ENCODE data around the gene ZNF740. TPM values are rescaled to one million over a fixed set of nuclear protein-coding genes. Genes with fewer than 3 reads are reported as not detected.
A peak's percentile ranks its signal among the peaks of the same experiment; 100 is the strongest.

The ZNF740 gene
- total RNA-seq, 1 experiment from 2014 or later: 41.2 TPM

DNA sequence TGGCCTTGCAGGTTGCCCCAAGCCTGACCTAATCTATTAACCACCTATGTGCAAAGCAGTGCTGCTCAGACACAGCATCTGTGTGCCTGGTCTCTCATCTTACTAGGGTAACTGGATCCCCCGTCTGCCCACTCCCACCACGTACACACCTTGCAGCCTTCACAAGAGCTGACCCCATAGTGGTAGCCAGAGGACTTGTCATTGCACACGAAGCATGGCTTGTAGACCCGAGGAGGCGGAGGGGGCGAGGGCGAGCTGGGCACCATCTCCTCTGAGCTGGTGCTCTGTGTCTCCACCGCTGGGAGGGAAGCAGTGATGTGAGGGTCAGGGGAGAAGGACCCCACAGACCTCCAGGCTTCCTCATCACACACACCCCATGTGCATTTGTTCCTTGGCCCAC, 35.0 kb downstream of the ZNF740 start:
- peak overlapping the region in 1 of 3 experiments; percentile 92; a peak in 1 of 7 replicates for H3K27ac Mint-ChIP-seq
- Histone ChIP-seq H2BK5ac (ENCODE audit: insufficient read length, low read length) (no peak overlapping the region), H2AFZ (ENCODE audit: low read length) (no peak overlapping the region), H3K79me2 (ENCODE audit: insufficient read depth, low read length) (peaks cover 4% of the 10 kb centered on the region; the same call in 1 of the 2 replicates), H3T11ph (ENCODE audit: low read length) (no peak overlapping the region), H3K79me1 (ENCODE audit: insufficient read depth, low read depth, low read length, poor library complexity, severe bottlenecking) (no peaks in the 10 kb centered on the region), H3K4me1 (ENCODE audit: insufficient read depth, low read length) (peaks cover 33% of the 10 kb centered on the region; the same call in 1 of the 2 replicates), H3K9me3 (ENCODE audit: control insufficient read depth, low read depth, low read length) (no peaks in the 10 kb centered on the region), H3K14ac (ENCODE audit: insufficient read depth, low read length) (no peak overlapping the region), H3K23me2 (ENCODE audit: insufficient read length, low read depth, low read length, poor library complexity, severe bottlenecking) (peaks cover 15% of the 10 kb centered on the region), H4K91ac (ENCODE audit: insufficient read length, low read depth, low read length) (no peak overlapping the region), H2AK5ac (ENCODE audit: insufficient read length, low read length) (no peak overlapping the region), H4K20me1 (ENCODE audit: control insufficient read depth, insufficient read depth, insufficient read length) (no peaks in the 10 kb centered on the region), H3K18ac (ENCODE audit: insufficient read length, low read depth, low read length) (no peak overlapping the region), H2BK20ac (ENCODE audit: low read depth, low read length, poor library complexity, severe bottlenecking) (no peak overlapping the region), H3K4me2 (ENCODE audit: insufficient read depth, insufficient read length, low read length) (no peak overlapping the region), H2BK12ac (ENCODE audit: insufficient read length, low read depth, low read length) (no peak overlapping the region), H3K4ac (ENCODE audit: low read depth, low read length) (no peak overlapping the region), H3K27ac (ENCODE audit: insufficient read length, low read depth, low read length) (no peak overlapping the region), H2BK120ac (ENCODE audit: low read depth, low read length, poor library complexity, severe bottlenecking) (no peak overlapping the region), H2BK15ac (ENCODE audit: low read depth, low read length) (no peak overlapping the region), H4K5ac (ENCODE audit: insufficient read length, low read depth, low read length) (no peak overlapping the region), H3K23ac (ENCODE audit: insufficient read length, low read depth, low read length) (no peak overlapping the region), H4K8ac (replicated peaks; ENCODE audit: insufficient read length, low read depth, low read length) (no peak overlapping the region), H3K56ac (ENCODE audit: insufficient read length, low read depth, low read length) (no peak overlapping the region), H3K9ac (ENCODE audit: extremely low read depth, insufficient read length, low read length) (no peak overlapping the region), H3K27me3 (ENCODE audit: insufficient read depth, low read length) (peaks cover 3% of the 10 kb centered on the region; the same call in 1 of the 2 replicates)
- peak overlapping the region; percentile 14 to 94; a peak in 2 of 5 replicates for H3K4me3 Mint-ChIP-seq
- H3K36me3 Mint-ChIP-seq (ENCODE audit: insufficient read depth in 1 of 3, low read depth in 3 of 3): peaks cover 20 to 54% (median 46%) of the 10 kb centered on the region in 3 experiments; a peak in 6 of 7 replicates
- DNase-seq: no peak
- H3K9me3 Mint-ChIP-seq: no peaks in the 10 kb centered on the region; a peak in 2 of 5 replicates
- TF ChIP-seq, protein P1, sequence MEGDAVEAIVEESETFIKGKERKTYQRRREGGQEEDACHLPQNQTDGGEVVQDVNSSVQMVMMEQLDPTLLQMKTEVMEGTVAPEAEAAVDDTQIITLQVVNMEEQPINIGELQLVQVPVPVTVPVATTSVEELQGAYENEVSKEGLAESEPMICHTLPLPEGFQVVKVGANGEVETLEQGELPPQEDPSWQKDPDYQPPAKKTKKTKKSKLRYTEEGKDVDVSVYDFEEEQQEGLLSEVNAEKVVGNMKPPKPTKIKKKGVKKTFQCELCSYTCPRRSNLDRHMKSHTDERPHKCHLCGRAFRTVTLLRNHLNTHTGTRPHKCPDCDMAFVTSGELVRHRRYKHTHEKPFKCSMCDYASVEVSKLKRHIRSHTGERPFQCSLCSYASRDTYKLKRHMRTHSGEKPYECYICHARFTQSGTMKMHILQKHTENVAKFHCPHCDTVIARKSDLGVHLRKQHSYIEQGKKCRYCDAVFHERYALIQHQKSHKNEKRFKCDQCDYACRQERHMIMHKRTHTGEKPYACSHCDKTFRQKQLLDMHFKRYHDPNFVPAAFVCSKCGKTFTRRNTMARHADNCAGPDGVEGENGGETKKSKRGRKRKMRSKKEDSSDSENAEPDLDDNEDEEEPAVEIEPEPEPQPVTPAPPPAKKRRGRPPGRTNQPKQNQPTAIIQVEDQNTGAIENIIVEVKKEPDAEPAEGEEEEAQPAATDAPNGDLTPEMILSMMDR (conservative IDR thresholded peaks at IDR 0.05): no peak
- peaks cover 62 to 65% of the 10 kb centered on the region in 2 experiments for H3K4me1 Mint-ChIP-seq
- no CpG with 5 or more reads among the region's 8 CpGs for WGBS (ENCODE audit: extremely low coverage, insufficient read length, low lambda C conversion rate)
- H3K27me3 Mint-ChIP-seq (ENCODE audit: low read depth): peaks cover 17% of the 10 kb centered on the region
